Measurements from ENCODE around the gene KIFC1.

KIFC1 gene

DNA sequence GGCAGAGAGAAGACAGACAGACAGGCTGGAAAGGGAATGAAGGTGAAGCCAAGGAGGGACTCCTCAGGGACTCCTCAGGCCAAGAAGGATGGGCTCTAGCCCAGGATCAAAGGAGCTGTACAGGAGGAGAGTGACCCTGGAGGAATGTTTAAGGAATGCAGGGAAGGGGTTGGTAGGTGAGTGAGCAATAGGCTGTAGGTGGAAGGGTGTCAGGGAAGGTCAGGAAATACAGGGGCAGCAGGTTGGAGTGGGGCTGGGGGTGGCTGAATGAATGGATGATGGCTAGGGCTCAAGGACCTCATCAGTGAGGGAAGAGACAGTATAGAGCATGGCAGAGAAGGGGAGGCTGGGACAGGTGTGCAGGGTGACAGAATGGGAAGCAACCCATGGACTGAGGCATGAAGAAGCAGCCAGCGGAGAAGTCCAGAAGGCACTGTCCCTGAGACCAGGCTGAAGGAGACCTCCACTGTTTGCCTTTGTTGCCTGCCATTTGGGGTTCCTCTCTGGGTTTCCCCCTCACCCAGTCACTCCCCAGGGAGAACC is 41.4 kb downstream of the KIFC1 start:
- no peaks in the 10 kb centered on the region for H3K9me2 ChIP-seq (ENCODE audit: low read depth, low read length)
- no peaks in the 10 kb centered on the region for H3K9me3 ChIP-seq (ENCODE audit: low read length)
- no peak overlapping the region for H3K4me3 ChIP-seq (ENCODE audit: low read depth, low read length, poor library complexity, severe bottlenecking)
- peaks cover 19% of the 10 kb centered on the region for H3K36me3 ChIP-seq (ENCODE audit: insufficient read depth, low read length)
- H3K27me3 ChIP-seq (ENCODE audit: insufficient read depth, low read length): no peaks in the 10 kb centered on the region
- no peak overlapping the region for H2AFZ ChIP-seq (ENCODE audit: low read length)
- no peak for TF ChIP-seq EZH2 (IDR thresholded peaks at IDR 0.05; ENCODE audit: borderline replicate concordance, low read length)
- TF ChIP-seq, protein P1, sequence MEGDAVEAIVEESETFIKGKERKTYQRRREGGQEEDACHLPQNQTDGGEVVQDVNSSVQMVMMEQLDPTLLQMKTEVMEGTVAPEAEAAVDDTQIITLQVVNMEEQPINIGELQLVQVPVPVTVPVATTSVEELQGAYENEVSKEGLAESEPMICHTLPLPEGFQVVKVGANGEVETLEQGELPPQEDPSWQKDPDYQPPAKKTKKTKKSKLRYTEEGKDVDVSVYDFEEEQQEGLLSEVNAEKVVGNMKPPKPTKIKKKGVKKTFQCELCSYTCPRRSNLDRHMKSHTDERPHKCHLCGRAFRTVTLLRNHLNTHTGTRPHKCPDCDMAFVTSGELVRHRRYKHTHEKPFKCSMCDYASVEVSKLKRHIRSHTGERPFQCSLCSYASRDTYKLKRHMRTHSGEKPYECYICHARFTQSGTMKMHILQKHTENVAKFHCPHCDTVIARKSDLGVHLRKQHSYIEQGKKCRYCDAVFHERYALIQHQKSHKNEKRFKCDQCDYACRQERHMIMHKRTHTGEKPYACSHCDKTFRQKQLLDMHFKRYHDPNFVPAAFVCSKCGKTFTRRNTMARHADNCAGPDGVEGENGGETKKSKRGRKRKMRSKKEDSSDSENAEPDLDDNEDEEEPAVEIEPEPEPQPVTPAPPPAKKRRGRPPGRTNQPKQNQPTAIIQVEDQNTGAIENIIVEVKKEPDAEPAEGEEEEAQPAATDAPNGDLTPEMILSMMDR (IDR thresholded peaks at IDR 0.05; ENCODE audit: low read length): no peak
- H3F3A ChIP-seq (ENCODE audit: insufficient read depth, low read length): 0 out of 2 replicates have a peak, but pooled peaks cover 5% of the 10 kb centered on the region
- no peaks in the 10 kb centered on the region for H4K20me1 ChIP-seq (ENCODE audit: insufficient read depth, low read length)
- peaks cover 44% of the 10 kb centered on the region for H3K4me1 ChIP-seq (ENCODE audit: insufficient read depth, low read length, severe bottlenecking)
- no peaks in the 10 kb centered on the region for H3K79me2 ChIP-seq (ENCODE audit: insufficient read depth, low read length)
- no peak overlapping the region for H3K4me2 ChIP-seq (ENCODE audit: low read length)
- no peak overlapping the region for H3K9ac ChIP-seq (ENCODE audit: low read length)
- no peak overlapping the region for H3K27ac ChIP-seq (ENCODE audit: low read depth, low read length, poor library complexity, severe bottlenecking)

DNA sequence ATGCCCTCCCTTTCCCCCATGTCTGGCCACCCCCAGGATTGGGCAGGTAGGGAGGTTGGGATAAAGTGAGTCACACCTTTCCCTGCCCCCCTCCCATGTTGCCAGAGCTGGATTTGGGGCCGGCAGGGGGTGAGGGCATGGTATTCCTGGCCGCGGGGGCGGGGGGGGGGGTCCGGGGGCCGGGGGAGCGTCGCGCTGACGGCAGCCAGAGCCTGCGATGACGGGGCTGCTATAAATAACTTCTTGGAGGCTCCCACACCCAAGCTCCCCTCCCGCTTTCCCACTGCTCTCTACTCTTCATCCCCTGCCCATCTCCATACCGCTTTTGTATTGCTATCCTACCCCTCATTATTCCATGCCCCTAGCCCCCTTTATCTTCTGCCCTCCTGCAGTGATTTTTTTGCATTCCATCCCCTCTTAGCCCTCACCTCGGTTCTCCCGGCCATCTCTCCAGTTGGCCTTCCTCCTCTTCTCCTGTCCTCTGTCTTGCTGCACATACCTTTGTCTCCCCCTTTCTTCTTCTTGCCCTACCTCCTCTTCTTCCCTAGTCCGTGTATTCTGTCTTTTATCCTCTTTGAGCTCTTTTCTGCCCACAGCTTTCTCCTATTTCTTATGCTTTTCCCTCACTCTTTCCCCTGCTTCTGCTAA is 42.0 kb downstream of the KIFC1 start:
- H3K27me3 ChIP-seq (ENCODE audit: insufficient read depth, low read length): no peaks in the 10 kb centered on the region
- H3K36me3 ChIP-seq (ENCODE audit: insufficient read depth, low read length): peaks cover 25% of the 10 kb centered on the region
- H3K27ac ChIP-seq (ENCODE audit: low read depth, low read length, poor library complexity, severe bottlenecking): no peak overlapping the region
- TF ChIP-seq, protein P1 (IDR thresholded peaks at IDR 0.05; ENCODE audit: low read length): no peak
- TF ChIP-seq EZH2 (IDR thresholded peaks at IDR 0.05; ENCODE audit: borderline replicate concordance, low read length): no peak
- no peaks in the 10 kb centered on the region for H3K9me2 ChIP-seq (ENCODE audit: low read depth, low read length)
- 0 out of 2 replicates have a peak, but pooled peaks cover 5% of the 10 kb centered on the region for H3F3A ChIP-seq (ENCODE audit: insufficient read depth, low read length)
- H3K4me3 ChIP-seq (ENCODE audit: low read depth, low read length, poor library complexity, severe bottlenecking): no peak overlapping the region
- H3K79me2 ChIP-seq (ENCODE audit: insufficient read depth, low read length): no peaks in the 10 kb centered on the region
- no peak overlapping the region for H2AFZ ChIP-seq (ENCODE audit: low read length)
- no peaks in the 10 kb centered on the region for H4K20me1 ChIP-seq (ENCODE audit: insufficient read depth, low read length)
- H3K4me1 ChIP-seq (ENCODE audit: insufficient read depth, low read length, severe bottlenecking): peaks cover 38% of the 10 kb centered on the region
- H3K9ac ChIP-seq (ENCODE audit: low read length): no peak overlapping the region
- H3K9me3 ChIP-seq (ENCODE audit: low read length): no peaks in the 10 kb centered on the region
- H3K4me2 ChIP-seq (ENCODE audit: low read length): no peak overlapping the region

DNA sequence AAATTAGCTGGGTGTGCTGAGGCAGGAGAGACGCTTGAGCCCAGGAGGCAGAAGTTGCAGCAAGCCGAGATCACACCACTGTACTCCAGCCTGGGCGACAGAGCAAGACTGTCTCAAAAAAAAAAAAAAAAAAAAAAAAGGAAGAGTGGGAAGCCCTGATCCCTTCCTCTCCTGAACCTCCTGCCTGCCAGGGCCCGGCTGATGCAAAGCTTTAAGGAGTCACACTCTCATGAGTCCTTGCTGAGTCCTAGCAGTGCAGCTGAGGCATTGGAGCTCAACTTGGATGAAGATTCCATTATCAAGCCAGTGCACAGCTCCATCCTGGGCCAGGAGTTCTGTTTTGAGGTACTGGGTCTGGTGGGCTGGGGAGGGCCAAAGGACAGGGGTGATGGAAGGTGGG is 43.3 kb downstream of the KIFC1 start:
- Histone ChIP-seq H3K9ac (ENCODE audit: low read length) (no peak overlapping the region), H2AFZ (ENCODE audit: low read length) (no peak overlapping the region), H3K36me3 (ENCODE audit: insufficient read depth, low read length) (peaks cover 28% of the 10 kb centered on the region), H3K79me2 (ENCODE audit: insufficient read depth, low read length) (no peaks in the 10 kb centered on the region), H3K9me3 (ENCODE audit: low read length) (no peaks in the 10 kb centered on the region), H3K9me2 (ENCODE audit: low read depth, low read length) (no peaks in the 10 kb centered on the region), H3K4me3 (ENCODE audit: low read depth, low read length, poor library complexity, severe bottlenecking) (no peak overlapping the region), H3K27ac (ENCODE audit: low read depth, low read length, poor library complexity, severe bottlenecking) (no peak overlapping the region), H4K20me1 (ENCODE audit: insufficient read depth, low read length) (no peaks in the 10 kb centered on the region), H3F3A (ENCODE audit: insufficient read depth, low read length) (no peaks in the 10 kb centered on the region), H3K27me3 (ENCODE audit: insufficient read depth, low read length) (no peaks in the 10 kb centered on the region), H3K4me2 (ENCODE audit: low read length) (no peak overlapping the region), H3K4me1 (ENCODE audit: insufficient read depth, low read length, severe bottlenecking) (peaks cover 25% of the 10 kb centered on the region)
- TF ChIP-seq, protein P1 (IDR thresholded peaks at IDR 0.05; ENCODE audit: low read length): no peak
- no peak for TF ChIP-seq EZH2 (IDR thresholded peaks at IDR 0.05; ENCODE audit: borderline replicate concordance, low read length)
